ENCODE measurements around the gene ABCC1.
"Not testable (repeated sequence)": the region's sequence is repeated elsewhere in the genome, so short reads cannot be mapped to it uniquely, and the experiment has no call there.

ABCC1 gene

DNA sequence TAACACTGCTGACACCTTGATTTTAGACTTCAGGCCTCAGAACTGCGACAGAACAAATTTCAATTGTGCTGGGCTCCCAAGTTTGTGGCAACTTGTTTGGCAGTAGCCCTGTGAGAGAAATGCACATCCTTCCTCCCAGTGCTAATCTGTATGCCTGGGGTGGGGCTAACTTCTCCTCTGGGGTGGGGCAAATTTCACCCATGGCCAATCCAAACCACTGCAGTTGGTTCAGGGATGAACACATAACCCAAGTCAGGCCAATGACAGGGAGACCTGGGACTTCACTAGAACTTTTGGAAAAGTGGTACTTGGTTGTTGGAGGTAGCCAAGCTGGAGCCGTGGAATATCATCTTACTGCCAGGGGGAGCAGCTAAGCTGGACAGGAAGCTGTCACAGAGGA lies 217.5 kb downstream of the ABCC1 start:
- DNase-seq: no peak

DNA sequence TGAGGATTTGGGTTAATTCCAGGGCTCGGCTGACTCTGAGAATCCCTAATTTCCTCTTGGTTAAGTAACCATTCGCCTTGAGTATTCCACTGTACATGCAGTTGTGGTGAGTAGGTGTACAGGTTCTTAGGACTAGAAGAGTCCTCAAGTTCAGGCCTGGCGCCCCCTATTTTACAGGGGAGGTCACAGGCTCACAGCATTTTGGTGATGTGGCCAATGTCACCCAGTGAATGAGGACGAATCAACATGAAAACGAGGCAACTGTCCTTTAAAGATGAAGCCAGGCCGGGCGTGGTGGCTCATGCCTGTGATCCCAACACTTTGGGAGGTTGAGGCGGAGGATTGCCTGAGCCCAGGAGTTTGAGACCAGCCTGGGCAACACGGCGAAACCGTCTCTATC lies 218.5 kb downstream of the ABCC1 start:
- DNase-seq: no peak

DNA sequence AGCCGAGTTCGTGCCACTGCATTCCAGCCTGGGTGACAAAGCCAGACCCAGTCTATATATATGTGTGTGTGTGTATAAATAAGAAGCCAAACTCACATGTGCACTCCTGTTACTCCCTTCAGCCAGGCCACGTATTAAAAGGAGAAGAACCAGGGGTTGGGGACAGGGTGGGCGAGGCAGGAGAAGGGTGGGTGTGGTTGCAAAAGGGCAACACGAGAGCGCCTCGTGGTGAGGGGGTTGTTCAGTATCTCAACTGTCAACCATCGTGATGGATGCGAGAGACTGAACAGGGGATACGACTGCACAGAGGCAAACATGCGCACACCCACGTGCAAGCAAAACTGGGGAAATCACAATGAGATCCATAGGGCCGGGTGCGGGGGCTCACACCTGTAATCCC lies 219.0 kb downstream of the ABCC1 start:
- DNase-seq: no peak

GRCh38 chr16:16169615-16170014 lies 220.2 kb downstream of the ABCC1 start:
- DNase-seq: no peak

- DNase-seq: no peak
These were observed 222.0 kb downstream of the ABCC1 start for GRCh38 chr16:16171332-16171919.

GRCh38 chr16:16172991-16173390 lies 223.6 kb downstream of the ABCC1 start:
- DNase-seq: no peak

DNA sequence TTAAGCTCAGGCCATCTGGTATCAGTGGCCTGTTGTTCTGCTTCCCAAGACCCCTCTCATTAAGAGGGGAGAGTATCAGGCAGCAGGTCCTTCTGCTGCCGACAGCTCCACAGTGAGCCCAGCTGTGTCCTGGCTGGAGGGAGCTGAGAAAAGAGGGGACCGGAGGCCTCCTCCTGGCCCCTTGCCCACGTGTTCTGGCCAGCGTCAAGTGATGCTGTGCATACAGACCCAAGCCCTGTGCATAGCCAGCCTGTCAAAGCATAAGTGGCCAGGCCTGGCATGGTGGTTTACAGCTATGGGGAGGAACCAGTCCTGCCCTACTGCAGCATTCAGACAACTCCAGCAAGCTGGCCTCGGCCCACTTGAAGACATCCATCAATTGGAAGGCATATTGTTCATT lies 225.9 kb downstream of the ABCC1 start:
- DNase-seq: no peak

- no peak for DNase-seq
These were observed 226.9 kb downstream of the ABCC1 start for GRCh38 chr16:16176328-16176727.

GRCh38 chr16:16178455-16179162 lies 229.2 kb downstream of the ABCC1 start:
- no peak for DNase-seq

DNA sequence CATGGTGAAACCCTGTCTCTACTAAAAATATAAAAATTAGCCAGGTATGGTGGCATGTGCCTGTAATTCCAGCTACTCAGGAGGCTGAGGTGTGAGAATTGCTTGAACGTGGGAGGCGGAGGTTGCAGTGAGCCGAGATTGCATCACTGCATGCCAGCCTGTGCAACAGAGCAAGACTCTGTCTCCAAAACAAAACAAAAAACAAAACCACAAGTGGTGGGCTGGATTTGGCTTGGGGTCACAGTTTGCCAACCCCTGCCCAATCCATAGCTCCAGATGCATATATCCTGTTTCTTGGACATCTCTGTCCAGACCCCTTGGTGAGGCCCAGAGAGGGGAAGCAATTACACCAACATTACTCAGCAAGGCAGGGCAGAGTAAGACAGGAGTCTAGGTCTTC lies 232.3 kb downstream of the ABCC1 start:
- DNase-seq: not testable (repeated sequence)

- DNase-seq: no peak
These were observed 233.5 kb downstream of the ABCC1 start for GRCh38 chr16:16182918-16183317.

DNA sequence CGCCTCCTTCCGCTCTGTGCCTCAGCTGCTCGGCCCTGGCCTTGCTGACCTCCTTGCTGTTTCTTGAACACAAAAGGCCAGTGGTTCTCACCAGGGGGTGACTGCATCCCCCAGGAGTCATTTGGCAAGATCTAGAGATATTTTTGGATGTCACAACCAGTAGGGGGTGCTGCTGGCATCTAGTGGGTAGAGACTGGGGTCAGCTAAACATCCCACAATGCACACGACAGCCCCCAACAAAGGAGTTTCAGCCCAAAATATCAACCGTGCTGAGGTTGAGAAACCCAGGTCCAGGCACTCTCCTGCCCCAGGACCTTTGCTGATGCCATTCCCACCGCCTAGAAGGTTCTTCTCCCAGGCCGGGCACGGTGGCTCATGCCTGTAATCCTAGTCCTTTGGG lies 234.1 kb downstream of the ABCC1 start:
- DNase-seq: no peak

- no peak for DNase-seq
These were observed 235.2 kb downstream of the ABCC1 start for GRCh38 chr16:16184594-16184993.

DNA sequence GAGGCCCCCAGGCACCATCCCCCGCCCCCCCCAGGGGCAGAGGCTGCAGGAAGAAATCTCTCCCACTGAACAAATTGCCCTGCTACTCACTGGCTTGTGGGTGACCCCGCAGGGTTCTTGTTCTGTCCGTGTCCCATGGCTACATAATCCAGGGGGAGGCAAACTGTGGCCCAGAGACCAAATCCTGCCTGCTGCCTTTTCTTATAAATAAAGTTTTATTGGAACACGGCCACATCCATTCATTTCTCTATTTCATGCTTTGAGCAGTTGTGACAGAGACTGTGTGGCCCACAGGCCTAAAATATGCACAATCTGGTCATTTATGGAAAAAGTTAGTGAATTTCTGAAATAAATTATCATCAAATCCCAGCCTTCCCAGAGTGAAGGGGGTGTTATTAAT lies 235.7 kb downstream of the ABCC1 start:
- DNase-seq: no peak

DNA sequence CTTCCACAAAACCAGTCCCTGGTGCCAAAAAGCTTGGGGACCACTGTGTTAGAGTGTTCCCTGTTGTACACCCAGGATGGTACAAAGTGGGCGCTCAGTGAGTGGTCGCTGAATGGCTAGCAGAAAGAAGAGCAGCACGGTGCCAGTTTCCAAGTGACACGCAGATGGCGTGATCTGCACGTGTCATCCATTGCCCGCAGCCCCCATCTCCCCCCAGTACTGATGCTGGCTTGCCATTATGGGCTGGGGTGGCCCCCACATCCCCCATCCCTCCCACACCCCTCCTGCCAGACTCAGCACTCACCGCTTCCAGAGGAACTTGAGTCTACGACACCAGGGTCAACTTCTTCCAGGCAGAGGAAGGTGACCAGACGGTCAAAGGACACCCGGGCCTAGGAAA lies 237.4 kb downstream of the ABCC1 start:
- DNase-seq: no peak

DNA sequence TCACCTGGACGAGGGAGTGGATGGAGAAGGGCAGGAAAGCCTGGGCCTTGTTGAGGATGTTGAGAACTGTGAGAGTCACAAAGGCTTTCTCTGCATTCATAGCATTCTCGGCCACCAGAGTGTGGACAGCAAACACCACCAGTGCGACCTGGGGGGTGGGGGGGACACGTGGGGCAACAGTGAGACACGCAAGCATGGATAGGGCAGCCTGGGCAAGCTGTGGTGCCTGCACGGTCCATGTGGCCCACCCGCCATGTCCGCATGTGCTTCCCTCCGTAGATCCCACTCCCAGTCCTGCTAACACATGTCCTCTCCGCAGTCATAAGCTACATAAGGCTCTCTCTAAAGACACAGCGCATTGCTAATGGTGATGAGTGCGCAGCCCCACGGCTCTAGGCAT lies 239.4 kb downstream of the ABCC1 start:
- DNase-seq: no peak

DNA sequence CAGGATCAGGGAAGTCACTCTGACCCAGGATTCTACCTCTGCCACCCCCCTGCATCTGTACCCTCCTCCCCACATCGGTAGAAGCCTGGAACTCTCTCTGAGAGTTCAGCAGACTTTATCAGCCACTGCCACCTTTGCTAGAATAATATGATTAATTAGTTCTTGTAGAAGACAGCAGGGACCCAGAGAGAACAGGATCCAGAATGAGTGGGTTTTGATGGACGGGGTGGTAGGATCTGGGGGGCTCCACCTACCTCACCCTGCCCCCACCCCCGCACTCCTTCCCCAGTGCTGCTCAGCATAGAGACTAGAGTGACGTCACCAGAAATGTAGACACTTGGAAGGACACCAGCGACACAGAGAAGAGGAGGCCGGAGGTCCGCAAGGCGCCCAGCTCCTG lies 240.4 kb downstream of the ABCC1 start:
- DNase-seq: no peak

- no peak for DNase-seq
These were observed 241.1 kb downstream of the ABCC1 start for GRCh38 chr16:16190546-16190945.

GRCh38 chr16:16190966-16191365 lies 241.6 kb downstream of the ABCC1 start:
- not testable (repeated sequence) for DNase-seq

GRCh38 chr16:16191493-16192167 lies 242.2 kb downstream of the ABCC1 start:
- DNase-seq: no peak

Data from NCI-H2081 treated with DMSO at 0.1 percent for 48 hours (cell line).